HG03442 (cell line): ENCODE results near the gene SALL1.

ENCODE experiments used
- ATAC-seq: cut with Tn5 transposase; IDR thresholded peaks from one replicate; pipeline ENCODE4 v1.9.1; 2021; ENCODE audit warnings: mild to moderate bottlenecking, moderate library complexity; ENCODE audit not compliant: unreplicated experiment

The SALL1 gene

DNA sequence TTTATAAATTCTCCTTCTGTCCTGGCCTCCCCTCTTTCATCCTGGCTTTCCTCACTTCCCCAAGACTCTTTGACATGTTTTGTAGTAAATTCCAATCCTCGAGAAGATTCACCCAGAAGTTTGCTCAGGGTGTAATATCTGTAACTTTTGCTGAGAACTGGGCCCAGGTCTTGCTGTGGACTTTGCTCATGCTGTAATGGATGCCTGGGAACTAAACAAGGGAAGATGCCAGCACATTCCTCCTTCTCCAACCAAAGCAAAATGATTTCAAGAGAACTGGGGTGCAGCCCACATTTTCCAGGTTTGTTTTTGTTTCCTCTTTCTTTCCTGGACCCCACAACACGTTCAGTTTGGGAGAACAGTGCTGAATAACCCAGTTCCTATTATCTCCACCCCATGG lies 6.6 kb upstream of the SALL1 start:
- no peak for ATAC-seq

DNA sequence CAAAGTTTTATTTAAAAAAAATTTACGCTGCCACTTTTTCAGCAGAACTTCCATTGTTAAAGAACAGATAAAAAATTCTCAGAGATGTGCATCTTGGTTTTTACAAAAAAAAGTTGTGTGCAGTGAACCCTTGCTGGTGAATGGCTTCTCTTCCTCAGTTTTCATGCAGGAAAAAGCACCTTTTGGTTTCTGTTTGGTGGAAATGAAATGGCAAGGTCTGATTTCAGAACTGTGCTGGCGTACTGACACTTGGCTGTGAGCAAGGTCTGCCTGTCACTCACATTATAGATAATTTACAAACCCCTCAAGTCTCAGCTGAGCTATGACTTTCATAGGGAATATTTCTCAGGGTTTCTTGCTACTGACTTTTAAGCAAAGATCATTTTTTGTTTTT lies 5.7 kb upstream of the SALL1 start:
- ATAC-seq = no peak

GRCh38 chr16:51155820-51156806 lies 5.0 kb upstream of the SALL1 start:
- ATAC-seq = no peak

- no peak for ATAC-seq
Measured at GRCh38 chr16:51155199-51155607, 4.1 kb upstream of the SALL1 start.

DNA sequence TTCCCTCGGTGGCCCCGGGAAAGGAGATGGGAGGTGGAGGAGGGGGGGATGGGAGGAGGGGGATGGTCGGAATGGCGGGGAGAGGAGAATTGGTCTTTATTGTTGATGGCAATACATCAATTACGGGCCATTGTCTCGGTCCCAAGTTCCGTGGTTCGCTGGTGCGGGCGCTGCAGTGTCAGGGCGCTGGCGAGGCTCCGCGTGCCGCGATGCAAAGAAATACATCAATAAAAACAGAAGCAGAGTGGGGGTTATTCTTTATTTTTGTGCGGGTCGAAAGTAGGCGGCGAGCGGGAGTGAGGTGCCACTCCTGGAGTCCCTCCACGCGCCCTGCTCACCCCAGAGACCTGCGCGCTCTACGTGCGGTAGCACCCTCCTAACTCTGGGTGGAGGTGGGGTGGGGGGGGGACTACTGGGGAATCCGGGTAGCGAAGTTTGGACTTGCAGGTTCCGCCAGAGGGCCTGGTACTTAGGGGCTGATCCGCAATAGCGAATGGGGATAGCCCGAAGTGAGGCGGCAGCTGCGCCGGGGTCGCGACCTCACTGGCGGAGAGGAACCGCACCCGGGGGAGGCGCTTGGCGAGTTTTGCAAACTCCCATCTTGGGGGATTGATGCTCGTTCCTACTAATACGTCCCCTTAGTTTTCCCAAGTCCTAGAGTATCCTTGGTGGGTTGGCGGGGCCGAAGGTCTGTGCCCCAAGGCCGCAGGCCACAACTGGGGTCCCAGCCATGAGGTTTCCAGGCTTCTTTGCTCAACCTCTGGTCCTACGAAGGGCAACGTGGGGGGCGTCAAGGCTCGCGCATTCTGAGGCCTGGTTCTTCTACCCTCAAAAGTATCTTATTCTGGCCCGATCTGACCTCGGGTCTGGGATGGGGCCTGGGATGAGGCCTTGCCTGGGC lies 3.5 kb upstream of the SALL1 start:
- ATAC-seq = no peak

DNA sequence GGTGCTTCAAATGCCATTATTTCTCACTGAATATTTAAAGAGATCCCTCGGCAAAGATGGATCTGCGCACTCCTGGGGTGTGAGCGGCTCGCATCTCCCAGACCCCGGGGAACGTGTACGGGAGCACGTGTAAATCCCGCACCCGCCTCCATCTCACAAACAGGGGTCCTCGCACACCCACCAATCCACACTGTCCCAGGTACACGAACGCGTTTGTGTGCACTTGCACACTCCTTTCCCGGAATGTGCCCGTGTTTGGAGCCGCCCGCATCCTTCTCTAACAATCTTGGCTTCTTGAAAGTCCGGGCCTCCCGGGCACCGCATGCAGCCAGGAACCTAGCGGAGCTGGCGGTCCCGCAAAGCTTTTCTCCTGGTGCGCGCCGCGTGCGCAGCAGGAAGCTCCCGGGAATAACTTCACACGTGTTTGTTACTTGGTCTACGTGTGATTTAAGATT lies 2.5 kb upstream of the SALL1 start:
- no peak for ATAC-seq

GRCh38 chr16:51152691-51153576 lies 1.9 kb upstream of the SALL1 start:
- ATAC-seq = no peak

GRCh38 chr16:51151961-51152663 lies 1.0 kb upstream of the SALL1 start:
- no peak for ATAC-seq

GRCh38 chr16:51151435-51151960 lies 428 bp upstream of the SALL1 start:
- ATAC-seq = no peak

DNA sequence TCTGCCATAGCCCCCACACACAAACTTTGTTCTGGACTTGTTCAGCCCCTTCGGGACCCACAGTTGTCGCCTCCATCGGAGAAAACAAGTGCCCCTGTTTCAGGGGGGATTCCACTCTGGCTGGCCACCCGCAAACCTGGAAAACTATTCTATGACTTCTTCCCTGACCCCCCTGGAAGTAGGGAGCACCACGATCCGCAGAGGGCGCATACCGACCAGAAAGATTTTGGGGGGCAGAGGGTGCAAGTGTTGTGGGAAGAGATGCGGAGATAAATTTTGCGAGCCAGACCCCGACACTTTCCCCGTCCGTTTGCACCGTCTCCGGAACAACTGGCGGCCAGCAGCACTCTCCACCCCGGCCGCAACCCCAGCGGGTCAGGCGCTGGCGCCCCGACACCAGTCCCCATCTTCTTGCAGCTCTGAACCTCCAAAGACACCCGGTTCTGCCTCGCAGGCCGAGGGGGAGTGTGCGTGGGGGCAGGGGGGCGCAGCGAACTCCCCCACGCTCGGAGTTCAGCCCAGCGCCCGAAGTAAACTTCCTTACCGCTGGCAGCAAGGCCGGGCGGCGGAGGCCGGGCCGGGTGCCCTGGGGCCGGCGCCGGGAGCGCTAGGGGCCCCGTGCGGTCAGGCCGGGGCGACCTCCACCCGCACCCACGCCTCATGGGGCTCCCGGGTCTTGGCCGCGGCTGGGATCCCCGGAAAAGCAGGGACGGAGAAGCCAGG lies 744 bp downstream of the SALL1 start:
- no peak for ATAC-seq

DNA sequence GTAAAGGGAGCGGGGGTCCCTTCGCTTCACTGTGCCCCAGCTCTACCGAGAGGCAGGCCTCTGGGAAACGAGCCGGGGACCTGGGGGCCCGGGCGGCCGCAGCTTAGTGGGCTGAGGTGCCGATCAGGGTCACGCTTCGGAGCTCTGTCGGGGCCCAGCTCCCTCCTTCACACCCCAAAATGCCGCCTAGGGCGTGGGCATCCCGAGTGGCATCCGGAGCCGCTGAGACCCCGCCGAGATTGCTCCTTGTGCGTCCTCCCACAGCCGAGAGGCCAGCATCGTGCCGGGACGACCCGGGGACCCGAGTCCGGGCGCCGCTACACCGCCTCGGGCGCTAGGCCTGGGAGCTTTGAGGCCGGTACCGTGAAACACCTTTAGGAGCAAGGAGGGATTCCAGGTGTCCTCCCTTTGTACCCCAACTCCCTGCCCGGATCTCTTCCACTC lies 1.3 kb downstream of the SALL1 start:
- no peak for ATAC-seq

DNA sequence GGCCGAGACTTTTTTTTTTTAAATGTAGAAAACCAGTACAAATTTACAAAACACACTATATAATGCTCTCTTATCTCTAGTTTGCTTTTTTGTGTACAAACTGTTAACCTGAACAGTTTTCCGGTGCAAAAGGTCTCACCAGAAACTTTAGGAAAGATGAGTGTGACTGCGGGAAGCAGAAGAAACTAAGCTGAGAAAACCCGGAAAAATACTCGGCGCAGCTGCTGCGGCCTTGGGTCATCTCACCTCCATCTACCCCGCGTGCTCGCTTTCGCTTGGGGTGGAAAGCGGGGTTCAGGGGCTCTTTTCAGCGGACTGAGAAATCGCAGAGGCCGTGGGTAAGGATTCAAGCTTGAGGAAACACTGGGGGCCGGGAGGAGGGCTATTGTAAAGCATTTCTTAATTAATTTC lies 1.8 kb downstream of the SALL1 start:
- no peak for ATAC-seq

DNA sequence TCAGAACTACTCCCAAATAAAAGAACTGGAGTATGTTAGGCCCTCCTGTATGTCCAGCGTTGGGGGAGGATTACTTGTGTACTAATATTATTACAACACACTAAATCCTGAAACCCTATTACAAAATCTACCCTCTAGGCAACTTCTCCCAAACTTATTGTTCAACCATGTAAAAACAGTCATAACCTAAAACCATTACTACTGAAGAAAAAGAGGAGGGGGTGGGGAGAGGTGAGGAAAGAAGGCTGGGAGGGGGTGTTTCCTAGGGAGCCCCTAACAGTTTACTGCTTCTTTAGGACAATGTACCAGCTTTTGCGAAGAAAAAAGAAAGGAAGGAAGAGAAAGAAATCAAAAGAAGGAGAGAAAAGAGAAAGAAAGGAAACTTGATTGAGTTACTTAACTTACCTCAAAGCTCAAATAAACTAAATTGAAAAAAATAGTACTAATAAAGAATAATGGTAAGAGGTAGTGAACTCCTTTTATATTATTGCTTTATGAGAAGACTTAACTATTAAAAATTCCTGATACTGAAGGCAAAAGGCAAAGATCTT lies 2.3 kb downstream of the SALL1 start:
- ATAC-seq = no peak

DNA sequence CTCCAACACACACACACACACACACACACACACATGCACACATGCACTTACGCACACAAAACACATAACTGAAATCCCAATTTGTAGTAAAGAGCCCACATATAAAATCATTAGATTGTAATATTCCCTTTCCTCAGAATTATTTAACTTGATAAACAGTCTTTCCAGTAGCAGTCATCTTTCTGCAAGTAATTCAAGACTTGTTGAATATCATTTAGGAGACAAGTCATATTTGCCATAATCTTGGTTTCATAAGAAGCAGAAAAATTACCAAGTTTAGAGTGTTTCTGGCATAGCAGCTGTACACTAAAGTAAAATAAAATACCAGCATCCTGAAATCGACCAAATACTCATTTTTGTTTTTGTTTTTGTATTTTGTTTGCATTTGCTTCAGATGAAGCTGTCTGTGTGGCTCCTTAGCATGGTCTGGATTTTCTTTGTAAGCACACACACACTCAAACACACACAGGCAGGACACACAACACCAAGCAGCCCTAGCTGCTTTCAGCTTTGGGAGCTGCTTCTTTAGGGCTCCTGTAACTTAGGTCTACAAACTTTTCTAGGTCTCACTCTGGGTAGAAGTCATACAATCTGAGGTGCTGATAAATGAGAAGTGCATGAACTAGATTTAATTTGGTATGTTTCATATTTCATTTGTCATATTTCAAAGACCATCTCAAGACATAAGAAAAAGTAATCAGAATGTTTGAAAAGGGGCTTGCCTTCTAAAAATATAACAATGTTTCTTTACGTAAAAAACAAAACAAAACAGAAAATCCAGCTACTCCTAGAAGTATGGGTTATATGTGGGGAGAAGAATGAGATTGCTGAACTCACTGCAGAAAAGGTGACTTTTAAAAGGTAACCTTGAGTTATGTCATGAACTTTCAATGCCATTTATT lies 3.0 kb downstream of the SALL1 start:
- no peak for ATAC-seq

DNA sequence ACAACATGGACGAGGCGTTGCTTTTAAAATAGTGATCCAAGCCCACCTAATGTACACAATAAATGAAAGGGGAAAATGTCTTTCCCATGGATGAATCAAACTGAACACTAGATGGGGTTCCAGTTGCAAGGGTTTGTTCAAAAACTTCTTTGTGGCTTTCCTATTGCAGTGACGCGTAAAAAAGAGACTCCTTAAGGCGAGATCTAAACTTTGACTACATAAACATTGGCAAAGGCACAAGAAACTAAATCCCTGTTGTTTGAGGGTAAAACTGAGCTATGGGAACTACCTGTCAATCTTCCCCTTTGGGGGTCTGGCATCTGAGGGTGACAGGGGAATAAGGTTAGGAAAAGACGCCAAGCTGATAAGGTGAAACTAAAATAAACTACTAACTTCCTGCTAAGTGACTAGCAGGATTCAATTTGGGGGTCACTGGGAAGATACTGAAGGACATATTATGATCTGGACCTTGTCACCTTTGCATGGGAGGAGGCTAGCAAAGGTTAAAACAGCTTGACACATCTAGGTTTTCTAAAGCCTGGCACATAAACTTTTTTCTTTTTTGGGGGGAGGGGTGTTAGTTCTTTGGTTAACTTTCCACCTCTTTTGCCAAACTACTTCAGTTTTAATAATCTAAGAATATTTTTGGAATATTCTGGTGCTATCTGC lies 4.7 kb downstream of the SALL1 start:
- ATAC-seq = no peak

DNA sequence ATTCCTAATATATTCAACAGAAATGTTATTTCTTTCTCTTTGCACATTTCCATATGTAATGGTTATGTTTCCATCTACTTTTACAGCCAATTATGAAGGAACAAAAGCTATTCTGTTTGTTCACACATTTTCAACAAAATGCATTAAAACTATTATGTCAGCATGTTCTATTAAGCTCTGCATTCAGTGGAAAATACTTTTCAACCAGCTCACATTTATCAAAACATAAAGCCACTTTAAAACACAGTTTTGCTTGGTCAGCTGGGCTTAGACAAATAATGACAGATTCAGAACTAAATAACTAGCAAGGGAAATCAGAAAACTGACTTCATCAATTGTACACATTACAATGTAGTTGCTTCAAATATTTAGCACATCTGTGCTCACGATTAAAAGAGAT lies 6.9 kb downstream of the SALL1 start:
- ATAC-seq = no peak
